ENCODE data around the gene MAGI2.

MAGI2 gene

DNA sequence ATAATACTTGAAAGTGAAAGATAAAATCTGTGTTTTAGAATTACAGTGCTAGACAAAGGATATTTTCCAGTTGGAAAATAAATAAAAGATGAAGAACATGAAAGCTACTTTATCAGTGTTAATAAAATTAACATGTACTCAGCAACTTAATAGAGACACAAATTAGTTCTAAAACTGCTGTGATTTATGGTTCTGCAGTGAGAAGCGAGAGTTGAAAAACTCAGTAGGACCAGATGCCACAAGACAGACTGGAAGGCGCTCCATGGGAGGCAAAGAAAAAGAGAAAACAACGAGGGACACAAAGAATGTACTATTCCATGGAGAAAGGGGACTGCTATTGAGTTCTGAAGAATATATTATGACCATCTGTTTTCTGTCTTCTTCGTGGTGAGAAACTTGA is 1064.4 kb downstream of the MAGI2 start:
- DNase-seq, result no peak

DNA sequence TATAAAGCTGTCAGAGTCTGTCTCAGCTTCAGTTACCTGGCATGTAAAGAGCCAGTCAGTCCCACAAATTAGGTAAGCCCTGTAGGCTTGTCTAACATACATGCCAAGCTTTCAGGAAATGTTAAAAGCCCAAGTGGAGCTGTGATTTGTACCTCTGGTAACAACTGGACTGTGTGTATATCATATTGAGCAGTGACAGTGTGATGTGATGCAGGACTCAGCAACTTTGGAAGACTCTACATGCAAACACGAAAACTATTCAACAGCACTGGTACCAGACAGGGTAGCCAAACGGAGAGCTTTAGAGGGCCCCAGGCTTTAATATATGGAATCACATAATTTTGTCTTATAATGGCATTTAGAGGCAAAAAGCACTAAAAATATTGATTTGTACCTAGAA is 1066.9 kb downstream of the MAGI2 start:
- no peak for DNase-seq

GRCh38 chr7:78383096-78383880 is 1070.2 kb downstream of the MAGI2 start:
- no peak for DNase-seq

- no peak for DNase-seq
Measured at GRCh38 chr7:78379148-78379547, 1074.3 kb downstream of the MAGI2 start.

GRCh38 chr7:78377532-78377931 is 1075.9 kb downstream of the MAGI2 start:
- DNase-seq, result no peak

DNA sequence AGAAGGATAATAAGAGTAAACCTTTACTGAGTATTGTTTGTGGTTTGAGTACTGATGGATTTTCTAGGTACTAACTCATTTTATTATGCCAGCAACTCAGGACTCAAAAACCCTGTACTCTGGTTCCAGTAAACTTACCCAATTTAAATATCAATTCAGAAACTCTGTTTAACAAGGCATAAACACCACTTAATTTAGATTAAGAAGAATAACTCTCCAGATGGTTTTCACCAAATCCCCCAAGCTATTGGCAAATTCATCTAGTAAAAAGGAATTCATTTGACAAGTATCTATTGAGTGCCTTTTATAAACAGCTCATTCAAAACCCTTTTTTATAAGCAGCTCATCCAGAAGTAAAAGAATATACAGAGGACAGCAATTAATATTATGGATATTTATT is 1082.5 kb downstream of the MAGI2 start:
- no peak for DNase-seq

DNA sequence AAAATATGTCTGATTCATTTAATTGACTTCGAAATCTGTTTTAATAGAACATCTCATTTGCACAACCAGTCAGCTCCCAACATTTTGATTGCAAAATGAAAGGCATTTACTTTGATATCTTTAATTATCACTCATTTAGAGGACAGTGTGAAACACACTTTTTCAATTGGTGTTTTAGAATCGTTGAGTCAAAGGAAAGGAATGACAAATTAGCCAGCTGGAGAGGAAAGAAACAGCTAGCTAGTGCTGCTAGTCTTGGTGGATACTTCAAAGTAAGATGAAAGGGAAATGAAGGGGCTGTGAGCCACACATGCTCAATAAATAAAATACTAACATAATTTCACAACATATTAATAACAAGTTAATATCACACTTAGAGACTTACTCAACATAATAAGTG is 1084.7 kb downstream of the MAGI2 start:
- no peak for DNase-seq

DNA sequence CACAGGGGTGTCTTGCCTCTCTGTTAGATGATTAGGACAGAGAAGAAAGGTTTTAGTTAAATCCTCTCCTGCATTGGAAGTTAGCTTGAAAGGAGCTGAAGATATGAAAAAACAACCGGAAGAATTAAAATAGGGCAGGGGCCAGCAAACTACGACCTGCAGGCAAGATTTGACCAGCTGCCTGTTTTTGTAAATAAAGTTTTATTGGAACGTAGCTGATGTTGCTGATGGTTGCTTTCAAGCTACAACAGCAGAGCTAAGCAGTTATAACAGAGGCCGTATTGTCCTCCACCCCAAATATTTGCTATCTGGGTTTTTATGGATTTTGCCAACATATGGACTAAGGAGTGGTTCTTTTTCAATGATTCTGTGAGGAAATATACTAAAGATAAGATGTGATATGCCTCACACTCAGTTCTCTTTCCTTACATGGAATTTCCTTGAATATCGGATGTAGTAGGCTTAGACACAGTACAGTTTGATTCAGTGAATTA is 1086.1 kb downstream of the MAGI2 start:
- DNase-seq, result no peak

DNA sequence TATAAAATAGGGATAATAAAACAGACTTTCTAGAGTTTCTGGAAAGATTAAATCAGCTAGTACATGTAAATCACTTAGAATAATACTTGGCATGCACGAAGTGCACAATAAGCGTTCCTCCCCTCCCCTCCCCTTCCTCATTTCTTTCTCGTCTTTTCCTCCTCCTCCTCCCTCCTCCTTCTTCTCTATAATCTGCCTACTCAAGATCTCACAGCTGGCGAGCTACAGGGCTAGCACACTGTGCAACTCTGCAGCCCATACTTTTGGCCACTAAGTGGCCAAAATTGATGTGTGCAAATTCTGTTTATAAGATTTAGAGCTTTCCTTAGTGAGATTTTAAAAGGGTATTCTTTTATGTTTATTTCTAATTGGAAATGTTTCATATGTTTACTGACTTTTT is 1089.6 kb downstream of the MAGI2 start:
- no peak for DNase-seq

DNA sequence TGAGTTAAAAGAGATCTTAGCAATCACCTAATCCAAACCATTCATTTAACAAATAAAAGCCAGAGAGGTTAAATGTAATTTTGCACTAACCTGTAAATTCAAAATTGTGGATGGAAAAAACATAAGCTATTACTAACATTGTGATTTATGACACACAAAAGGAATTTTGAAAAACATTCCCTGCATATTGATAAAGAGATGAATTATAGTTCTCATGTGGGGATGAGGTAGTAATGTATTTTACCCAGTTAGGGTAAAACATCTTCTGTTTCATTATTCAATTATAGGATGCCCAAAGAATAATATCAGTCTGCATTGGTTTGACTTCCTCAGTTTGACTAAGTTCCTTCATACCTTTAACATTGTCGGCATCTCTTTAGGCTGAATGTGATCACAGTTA is 1093.6 kb downstream of the MAGI2 start:
- DNase-seq, result no peak

GRCh38 chr7:78357709-78358108 is 1095.8 kb downstream of the MAGI2 start:
- DNase-seq, result no peak

- DNase-seq, result no peak
Measured at GRCh38 chr7:78355834-78356233, 1097.6 kb downstream of the MAGI2 start.

DNA sequence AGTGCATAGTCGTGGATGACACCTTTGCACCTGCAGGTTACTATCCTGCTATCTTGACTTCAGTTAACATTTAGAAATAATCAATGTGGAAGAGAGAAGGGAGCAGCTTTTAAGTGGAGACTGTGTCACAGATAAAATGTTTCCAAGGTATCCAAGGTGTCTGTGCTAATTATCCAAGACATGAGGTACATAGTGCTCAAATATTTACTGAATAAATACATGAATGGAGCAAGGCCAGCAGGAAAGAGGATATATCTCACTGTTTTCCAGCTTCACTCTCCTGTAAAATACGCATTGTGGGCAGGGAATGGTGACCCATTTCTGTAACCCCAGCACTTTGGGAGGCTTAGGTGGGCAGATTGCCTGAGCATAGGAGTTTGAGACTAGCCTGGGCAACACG is 1102.5 kb downstream of the MAGI2 start:
- DNase-seq, result no peak

GRCh38 chr7:78350391-78350790 is 1103.1 kb downstream of the MAGI2 start:
- DNase-seq, result no peak

DNA sequence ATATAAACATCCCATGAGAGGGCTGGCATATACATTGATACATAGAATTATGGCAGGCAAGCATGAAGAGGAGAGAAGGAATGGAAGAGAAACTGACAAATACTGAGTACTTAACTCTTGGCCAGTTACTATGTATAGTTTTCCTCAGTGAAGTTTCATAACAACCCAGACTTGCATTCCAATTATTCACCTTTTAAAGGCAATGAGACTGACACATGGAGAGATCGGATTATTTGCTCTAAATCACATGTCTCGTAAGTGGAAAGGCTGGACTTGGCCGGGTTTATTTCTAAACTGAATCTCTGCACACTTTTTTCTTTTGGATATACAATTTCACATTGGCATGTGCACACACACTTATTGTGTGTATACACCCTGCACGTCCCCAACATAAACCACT is 1106.6 kb downstream of the MAGI2 start:
- no peak for DNase-seq

GRCh38 chr7:78345979-78346378 is 1107.5 kb downstream of the MAGI2 start:
- DNase-seq, result no peak

GRCh38 chr7:78345293-78345911 is 1108.1 kb downstream of the MAGI2 start:
- DNase-seq, result no peak

DNA sequence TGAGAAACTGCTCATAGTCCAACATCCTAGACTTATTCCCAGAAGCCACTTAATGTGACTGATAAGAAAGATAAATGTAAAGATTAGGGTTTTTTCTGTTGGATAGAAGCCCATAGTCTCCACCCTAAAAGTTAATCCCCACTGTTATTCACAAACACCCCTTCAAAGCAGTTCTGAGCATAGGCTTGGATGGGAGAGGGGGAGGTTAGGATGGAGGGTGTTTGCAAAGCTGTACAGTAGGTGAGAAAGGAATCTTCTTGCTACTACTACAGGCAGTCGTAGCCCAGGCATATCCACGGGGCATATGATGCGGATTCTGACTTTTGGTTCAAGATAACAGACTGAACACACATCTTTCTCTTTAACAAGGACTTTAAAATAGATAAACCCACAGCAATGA is 1119.0 kb downstream of the MAGI2 start:
- no peak for DNase-seq

GRCh38 chr7:78333530-78334425 is 1119.7 kb downstream of the MAGI2 start:
- no peak for DNase-seq

- no peak for DNase-seq
Measured at GRCh38 chr7:78329001-78329655, 1124.3 kb downstream of the MAGI2 start.

- no peak for DNase-seq
Measured at GRCh38 chr7:78327718-78328117, 1125.7 kb downstream of the MAGI2 start.

DNA sequence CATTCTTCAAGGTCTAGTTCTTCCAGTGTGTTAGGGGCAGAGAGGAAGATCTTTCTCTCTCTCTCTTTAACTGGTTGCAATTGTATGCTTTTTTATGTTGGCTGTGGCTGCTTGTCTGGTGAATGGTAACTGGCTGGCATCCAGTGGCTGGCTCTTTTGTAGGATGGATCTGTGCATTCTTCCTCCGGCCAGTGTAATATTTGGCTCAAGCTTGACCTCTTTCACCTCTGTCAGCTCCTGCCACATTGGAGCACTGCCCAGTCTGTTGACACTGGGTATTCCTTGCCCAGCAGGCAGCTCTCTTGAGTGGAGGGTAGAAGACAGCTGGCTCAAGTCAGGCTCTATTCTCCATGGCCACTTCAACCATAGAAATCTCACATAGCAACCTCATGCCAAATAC is 1126.6 kb downstream of the MAGI2 start:
- DNase-seq, result no peak

DNA sequence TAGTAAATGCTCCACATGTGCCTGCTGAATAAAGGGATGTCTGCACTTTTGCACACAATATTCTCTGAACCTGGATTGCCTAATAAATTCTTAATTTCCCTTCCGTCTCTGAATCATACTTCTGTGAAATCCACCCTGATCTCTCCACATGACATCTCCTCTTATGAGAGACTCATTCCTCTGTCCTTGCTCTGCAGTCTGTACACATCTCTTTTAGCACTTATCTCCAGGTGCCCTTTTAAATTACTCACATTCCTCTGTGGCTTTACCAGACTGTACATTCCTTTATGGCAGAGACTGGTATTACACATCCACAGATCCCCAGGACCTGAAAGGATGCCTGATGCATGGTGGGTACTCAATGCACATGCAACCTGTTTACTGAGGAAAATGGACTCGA is 1127.3 kb downstream of the MAGI2 start:
- no peak for DNase-seq

Data from activated naive CD4-positive, alpha-beta T cell (primary cell).